GM21717 (cell line): Measurements from ENCODE around the gene GLRX.
"Not testable (repeated sequence)": the region's sequence is repeated elsewhere in the genome, so short reads cannot be mapped to it uniquely, and the experiment has no call there.

Experiments
- ATAC-seq: cut with Tn5 transposase; IDR thresholded peaks from one replicate; pipeline ENCODE4 v1.9.1; 2021; ENCODE audit warnings: mild to moderate bottlenecking, moderate library complexity; ENCODE audit not compliant: unreplicated experiment

Gene GLRX

GRCh38 chr5:95853490-95853889 is 31.0 kb upstream of the GLRX start:
- no peak for ATAC-seq

GRCh38 chr5:95852567-95852966 is 30.0 kb upstream of the GLRX start:
- ATAC-seq, result no peak

- ATAC-seq, result not testable (repeated sequence)
These were observed 28.6 kb upstream of the GLRX start for GRCh38 chr5:95851141-95851540.

- no peak for ATAC-seq
These were observed 27.9 kb upstream of the GLRX start for GRCh38 chr5:95850391-95850894.

GRCh38 chr5:95848701-95849100 is 26.2 kb upstream of the GLRX start:
- ATAC-seq, result no peak

GRCh38 chr5:95847261-95847592 is 24.7 kb upstream of the GLRX start:
- no peak for ATAC-seq

GRCh38 chr5:95846554-95847260 is 24.2 kb upstream of the GLRX start:
- ATAC-seq, result peak; percentile 61

- no peak for ATAC-seq
These were observed 22.9 kb upstream of the GLRX start for GRCh38 chr5:95845391-95845790.

GRCh38 chr5:95843733-95844223 is 21.3 kb upstream of the GLRX start:
- no peak for ATAC-seq

- ATAC-seq, result peak; percentile 87
These were observed 20.5 kb upstream of the GLRX start for GRCh38 chr5:95842854-95843544.

- no peak for ATAC-seq
These were observed 19.6 kb upstream of the GLRX start for GRCh38 chr5:95841914-95842812.

- no peak for ATAC-seq
These were observed 18.6 kb upstream of the GLRX start for GRCh38 chr5:95840956-95841705.

- no peak for ATAC-seq
These were observed 17.1 kb upstream of the GLRX start for GRCh38 chr5:95839658-95840057.

- ATAC-seq, result no peak
These were observed 16.0 kb upstream of the GLRX start for GRCh38 chr5:95838556-95838955.

- no peak for ATAC-seq
These were observed 15.5 kb upstream of the GLRX start for GRCh38 chr5:95838001-95838520.

- no peak for ATAC-seq
These were observed 15.0 kb upstream of the GLRX start for GRCh38 chr5:95837492-95837891.

GRCh38 chr5:95836971-95837370 is 14.4 kb upstream of the GLRX start:
- not testable (repeated sequence) for ATAC-seq

GRCh38 chr5:95836544-95836943 is 14.0 kb upstream of the GLRX start:
- ATAC-seq, result peak; percentile 33

- no peak for ATAC-seq
These were observed 13.3 kb upstream of the GLRX start for GRCh38 chr5:95835682-95836385.

- no peak for ATAC-seq
These were observed 10.1 kb upstream of the GLRX start for GRCh38 chr5:95832664-95833063.
